ENCODE results near the gene DLGAP5.

DNA sequence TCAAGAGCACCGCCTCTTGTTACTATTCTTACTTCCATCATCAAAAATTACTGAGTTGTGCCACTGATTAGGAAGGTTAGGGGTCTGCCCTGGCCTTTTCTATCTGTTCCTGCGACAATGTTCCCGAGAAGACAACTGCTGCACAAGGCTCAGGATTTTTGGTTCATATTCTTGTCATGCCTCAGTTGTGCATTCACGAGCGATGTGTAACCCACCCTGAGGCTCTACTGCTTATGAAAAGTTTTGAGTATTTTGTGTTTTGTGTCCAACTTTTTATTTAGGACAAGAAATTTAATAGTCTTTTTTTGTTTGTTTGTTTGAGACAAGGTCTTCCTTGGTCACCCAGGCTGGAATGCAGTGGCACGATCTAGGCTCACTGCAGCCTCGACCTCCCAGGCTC is 85.4 kb downstream of the DLGAP5 start:
- TF ChIP-seq, protein P1, sequence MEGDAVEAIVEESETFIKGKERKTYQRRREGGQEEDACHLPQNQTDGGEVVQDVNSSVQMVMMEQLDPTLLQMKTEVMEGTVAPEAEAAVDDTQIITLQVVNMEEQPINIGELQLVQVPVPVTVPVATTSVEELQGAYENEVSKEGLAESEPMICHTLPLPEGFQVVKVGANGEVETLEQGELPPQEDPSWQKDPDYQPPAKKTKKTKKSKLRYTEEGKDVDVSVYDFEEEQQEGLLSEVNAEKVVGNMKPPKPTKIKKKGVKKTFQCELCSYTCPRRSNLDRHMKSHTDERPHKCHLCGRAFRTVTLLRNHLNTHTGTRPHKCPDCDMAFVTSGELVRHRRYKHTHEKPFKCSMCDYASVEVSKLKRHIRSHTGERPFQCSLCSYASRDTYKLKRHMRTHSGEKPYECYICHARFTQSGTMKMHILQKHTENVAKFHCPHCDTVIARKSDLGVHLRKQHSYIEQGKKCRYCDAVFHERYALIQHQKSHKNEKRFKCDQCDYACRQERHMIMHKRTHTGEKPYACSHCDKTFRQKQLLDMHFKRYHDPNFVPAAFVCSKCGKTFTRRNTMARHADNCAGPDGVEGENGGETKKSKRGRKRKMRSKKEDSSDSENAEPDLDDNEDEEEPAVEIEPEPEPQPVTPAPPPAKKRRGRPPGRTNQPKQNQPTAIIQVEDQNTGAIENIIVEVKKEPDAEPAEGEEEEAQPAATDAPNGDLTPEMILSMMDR (IDR thresholded peaks at IDR 0.05), result no peak
- no peak for TF ChIP-seq POLR2AphosphoS5 (IDR thresholded peaks at IDR 0.05)
